ENCODE data around the gene EPN3.

The EPN3 gene

DNA sequence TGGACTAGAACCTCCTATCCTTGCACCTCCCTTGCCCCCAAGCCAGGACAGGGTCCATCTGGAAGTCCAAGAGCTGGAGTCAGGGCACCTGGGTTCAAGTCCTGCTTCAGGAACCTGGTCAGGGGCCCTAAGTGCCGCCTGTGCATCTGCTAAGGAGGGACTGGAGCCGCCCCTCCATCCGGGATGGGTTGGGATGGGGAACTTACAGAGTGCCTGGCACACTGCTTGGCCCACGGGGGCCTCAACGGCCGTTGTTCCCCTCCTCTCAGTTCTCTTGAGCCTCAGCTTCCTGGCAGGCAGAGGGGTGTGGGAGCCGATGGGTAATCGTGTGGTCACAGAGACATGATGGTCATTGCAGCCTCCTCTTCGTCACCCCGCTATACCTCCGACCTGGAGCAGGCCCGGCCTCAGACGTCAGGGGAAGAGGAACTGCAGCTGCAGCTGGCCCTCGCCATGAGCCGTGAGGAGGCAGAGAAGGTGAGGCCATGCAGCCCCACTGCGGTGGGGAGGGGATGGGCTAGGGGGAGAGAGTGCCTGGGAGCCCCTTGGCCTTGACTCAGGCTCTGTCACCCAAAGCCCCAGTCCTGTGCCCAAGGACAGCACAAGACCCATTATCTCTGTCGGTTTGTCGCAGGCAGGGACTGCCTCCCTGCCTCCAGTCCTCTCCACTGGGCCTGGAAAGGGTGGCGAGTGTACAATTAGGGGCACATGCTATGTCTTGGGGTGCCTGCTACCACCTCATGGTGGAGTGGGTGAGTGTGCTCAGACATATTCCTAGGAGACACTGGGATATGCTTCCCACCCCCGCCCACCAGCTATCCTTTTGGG, 5.4 kb downstream of the EPN3 start:
- TF ChIP-seq PAX5 (IDR thresholded peaks at IDR 0.05; ENCODE audit: insufficient read depth, low read length, severe bottlenecking) (no peak), POLR2A (IDR thresholded peaks at IDR 0.05; ENCODE audit: low read depth, low read length) (no peak), POLR2AphosphoS5 (IDR thresholded peaks at IDR 0.05; ENCODE audit: low read depth, low read length) (no peak), TAF1 (IDR thresholded peaks at IDR 0.05; ENCODE audit: low read depth, low read length) (no peak), POU2F2 (IDR thresholded peaks at IDR 0.05; ENCODE audit: low read depth, low read length) (no peak), SPI1 (IDR thresholded peaks at IDR 0.05; ENCODE audit: low read depth, low read length) (no peak)
- FAIRE-seq (no peak), DNase-seq (ENCODE audit: insufficient read length, low spot score) (no peak)

DNA sequence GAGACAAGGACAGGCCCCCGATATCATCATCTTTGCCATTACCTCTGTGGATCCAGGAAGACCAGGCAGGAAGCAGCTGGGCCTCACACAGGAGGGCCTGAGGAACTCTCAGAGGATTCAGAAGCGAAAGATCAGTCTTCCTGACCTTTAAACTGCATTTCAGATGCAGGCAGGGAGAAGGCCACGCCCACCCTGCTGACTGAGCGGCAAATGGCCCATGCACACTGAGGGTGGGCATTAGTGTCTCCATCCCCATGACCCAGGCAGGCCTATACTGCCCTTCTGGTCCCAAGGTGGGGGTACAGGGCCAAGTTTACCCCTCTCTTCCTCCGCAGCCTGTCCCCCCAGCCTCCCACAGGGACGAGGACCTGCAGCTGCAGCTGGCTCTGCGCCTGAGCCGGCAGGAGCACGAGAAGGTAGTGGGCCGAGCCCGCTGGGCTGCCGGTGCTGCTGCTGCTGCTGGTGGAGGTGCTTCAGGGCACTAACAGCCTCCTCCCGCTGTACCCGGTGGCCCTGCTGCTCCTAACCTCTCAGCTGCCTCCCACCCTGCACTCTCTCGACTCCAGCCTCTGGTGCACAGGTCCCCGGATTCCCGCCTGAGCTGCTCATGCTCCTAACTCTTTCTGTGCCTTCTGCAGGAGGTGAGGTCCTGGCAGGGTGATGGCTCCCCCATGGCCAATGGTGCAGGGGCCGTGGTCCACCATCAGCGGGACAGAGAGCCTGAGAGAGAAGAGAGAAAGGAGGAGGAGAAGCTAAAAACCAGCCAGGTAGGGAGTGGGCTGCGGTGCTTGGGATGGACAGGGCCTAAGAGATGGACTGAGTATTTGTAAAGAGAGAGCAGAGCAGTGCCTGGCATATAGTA, 6.2 kb downstream of the EPN3 start:
- no peak for FAIRE-seq
- DNase-seq (ENCODE audit: insufficient read length, low spot score): no peak
- TF ChIP-seq POU2F2 (IDR thresholded peaks at IDR 0.05; ENCODE audit: low read depth, low read length): no peak
- TF ChIP-seq POLR2A (IDR thresholded peaks at IDR 0.05; ENCODE audit: low read depth, low read length): no peak
- TF ChIP-seq POLR2AphosphoS5 (IDR thresholded peaks at IDR 0.05; ENCODE audit: low read depth, low read length): no peak
- TF ChIP-seq TAF1 (IDR thresholded peaks at IDR 0.05; ENCODE audit: low read depth, low read length): no peak
- no peak for TF ChIP-seq PAX5 (IDR thresholded peaks at IDR 0.05; ENCODE audit: insufficient read depth, low read length, severe bottlenecking)
- TF ChIP-seq SPI1 (IDR thresholded peaks at IDR 0.05; ENCODE audit: low read depth, low read length): no peak

DNA sequence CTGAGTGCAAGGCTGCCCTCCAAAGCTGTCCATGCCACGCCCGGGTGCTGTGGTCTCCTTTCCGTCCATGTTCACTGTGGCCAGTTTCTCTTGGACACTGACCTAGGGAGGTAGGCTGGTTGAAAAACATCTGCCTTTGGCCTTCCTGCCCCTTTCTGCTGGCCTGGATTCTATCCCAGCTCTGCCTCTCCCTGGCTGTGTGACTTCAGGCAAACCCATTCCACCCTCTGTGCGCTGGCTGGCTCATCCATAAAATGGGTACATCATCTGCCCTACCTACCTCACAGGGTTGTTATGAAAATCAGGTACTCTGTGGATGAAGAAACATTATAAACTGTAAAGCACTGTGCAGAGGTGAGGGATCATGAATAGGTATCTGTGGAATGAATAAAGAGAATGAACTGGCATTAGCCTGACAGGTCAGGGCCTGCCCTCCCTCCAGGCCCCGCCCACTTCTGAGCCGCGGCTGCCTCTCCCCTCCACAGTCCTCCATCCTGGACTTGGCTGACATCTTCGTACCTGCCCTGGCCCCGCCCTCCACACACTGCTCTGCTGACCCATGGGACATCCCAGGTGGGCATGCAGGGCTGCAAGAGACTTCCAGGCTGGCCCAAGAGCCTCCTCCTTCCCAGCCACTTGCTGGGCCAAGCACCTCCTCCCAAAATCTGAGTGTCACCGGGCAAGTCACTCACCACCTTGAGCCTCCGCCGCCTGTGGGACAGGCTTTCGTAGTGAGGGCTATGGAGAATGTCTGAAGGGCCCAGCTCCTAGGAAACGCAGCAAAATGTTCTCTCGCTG, 7.4 kb downstream of the EPN3 start:
- FAIRE-seq: no peak
- no peak for DNase-seq (ENCODE audit: insufficient read length, low spot score)
- TF ChIP-seq SPI1 (IDR thresholded peaks at IDR 0.05; ENCODE audit: low read depth, low read length) (no peak), POLR2A (IDR thresholded peaks at IDR 0.05; ENCODE audit: low read depth, low read length) (no peak), PAX5 (IDR thresholded peaks at IDR 0.05; ENCODE audit: insufficient read depth, low read length, severe bottlenecking) (no peak), POU2F2 (IDR thresholded peaks at IDR 0.05; ENCODE audit: low read depth, low read length) (no peak), POLR2AphosphoS5 (IDR thresholded peaks at IDR 0.05; ENCODE audit: low read depth, low read length) (no peak), TAF1 (IDR thresholded peaks at IDR 0.05; ENCODE audit: low read depth, low read length) (no peak)

DNA sequence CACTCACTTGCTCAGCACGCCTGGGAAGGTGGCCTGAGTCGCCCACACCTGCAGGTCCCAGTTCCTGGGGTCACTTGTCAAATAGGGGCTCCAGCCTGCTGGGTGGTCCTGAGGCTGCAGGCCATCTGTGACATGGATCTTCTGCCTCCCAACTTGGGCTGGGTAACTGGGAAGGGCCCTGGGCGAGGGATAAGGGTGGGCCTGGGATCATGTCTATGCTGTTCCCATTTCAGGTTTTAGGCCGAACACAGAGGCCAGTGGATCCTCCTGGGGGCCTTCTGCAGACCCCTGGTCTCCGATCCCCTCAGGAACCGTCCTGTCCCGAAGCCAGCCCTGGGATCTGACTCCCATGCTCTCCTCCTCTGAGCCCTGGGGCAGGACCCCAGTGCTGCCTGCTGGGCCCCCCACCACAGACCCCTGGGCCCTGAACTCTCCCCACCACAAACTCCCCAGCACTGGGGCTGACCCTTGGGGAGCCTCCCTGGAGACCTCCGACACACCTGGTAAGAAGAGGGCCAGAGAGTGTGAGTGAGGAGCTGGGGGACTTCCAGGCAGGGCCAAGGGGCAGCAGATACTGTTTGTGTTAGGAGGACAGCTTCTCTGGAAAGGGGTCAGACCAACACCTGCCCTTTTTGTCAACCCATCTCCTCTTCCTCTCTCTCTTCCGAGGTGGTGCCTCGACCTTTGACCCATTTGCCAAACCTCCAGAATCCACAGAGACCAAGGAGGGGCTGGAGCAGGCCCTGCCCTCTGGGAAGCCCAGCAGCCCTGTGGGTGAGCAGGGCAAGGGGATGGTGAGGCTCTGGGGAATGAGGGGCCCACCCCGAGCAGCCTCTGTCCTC, 8.2 kb downstream of the EPN3 start:
- DNase-seq (ENCODE audit: insufficient read length, low spot score) (no peak), FAIRE-seq (no peak)
- TF ChIP-seq SPI1 (IDR thresholded peaks at IDR 0.05; ENCODE audit: low read depth, low read length): no peak

DNA sequence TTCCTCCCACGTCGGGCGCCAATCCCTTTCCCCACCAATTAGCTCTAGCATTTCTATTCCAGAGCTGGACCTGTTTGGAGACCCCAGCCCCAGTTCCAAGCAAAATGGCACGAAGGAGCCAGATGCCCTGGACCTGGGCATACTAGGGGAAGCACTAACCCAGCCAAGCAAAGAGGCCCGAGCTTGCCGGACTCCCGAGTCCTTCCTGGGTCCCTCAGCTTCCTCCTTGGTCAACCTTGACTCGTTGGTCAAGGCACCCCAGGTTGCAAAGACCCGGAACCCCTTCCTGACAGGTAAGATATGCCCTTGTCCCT, 8.8 kb downstream of the EPN3 start:
- TF ChIP-seq POLR2AphosphoS5 (IDR thresholded peaks at IDR 0.05; ENCODE audit: low read depth, low read length): no peak
- TF ChIP-seq SPI1 (IDR thresholded peaks at IDR 0.05; ENCODE audit: low read depth, low read length): no peak
- TF ChIP-seq TAF1 (IDR thresholded peaks at IDR 0.05; ENCODE audit: low read depth, low read length): no peak
- TF ChIP-seq POLR2A (IDR thresholded peaks at IDR 0.05; ENCODE audit: low read depth, low read length): no peak
- TF ChIP-seq POU2F2 (IDR thresholded peaks at IDR 0.05; ENCODE audit: low read depth, low read length): no peak
- TF ChIP-seq PAX5 (IDR thresholded peaks at IDR 0.05; ENCODE audit: insufficient read depth, low read length, severe bottlenecking): no peak
- DNase-seq (ENCODE audit: insufficient read length, low spot score): no peak
- no peak for FAIRE-seq

DNA sequence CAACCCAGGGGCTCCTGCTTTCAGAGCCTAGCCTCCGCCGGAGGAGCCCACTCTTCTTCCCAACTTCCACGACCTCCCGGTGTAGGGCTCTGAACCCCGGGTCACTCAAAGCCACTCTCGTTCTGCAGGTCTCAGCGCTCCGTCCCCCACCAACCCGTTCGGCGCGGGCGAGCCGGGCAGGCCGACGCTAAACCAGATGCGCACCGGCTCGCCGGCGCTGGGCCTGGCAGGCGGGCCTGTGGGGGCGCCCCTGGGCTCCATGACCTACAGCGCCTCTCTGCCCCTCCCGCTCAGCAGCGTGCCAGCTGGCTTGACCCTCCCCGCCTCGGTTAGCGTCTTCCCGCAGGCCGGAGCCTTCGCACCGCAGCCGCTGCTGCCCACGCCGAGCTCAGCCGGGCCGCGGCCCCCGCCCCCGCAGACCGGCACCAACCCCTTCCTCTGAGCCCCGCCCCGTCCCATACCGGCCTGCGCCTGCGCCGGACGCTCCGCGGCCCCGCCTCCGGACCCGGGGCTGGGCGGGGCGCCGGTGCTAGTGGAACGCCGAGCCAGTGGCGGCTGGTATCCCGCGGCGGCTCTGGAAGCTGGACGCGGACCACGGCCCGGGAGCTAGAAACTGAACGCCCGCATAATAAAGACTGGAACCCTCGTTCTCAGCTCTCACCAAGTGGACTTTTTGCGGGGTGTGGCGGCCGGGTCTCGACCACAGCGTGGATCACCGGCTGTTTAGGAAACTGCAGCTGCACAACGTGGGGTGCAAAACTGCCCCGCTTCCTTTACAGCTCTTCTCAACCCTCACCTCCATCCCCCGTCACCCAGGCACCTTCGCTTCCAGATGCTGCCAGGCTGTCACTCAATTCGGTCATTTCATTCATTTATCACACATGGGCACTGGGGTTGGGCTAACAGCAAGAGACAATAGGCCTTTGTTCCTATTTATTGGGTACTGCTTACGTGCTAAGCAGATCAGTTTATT, 9.5 kb downstream of the EPN3 start:
- DNase-seq (ENCODE audit: insufficient read length, low spot score) (peak; percentile 99), FAIRE-seq (peak; percentile 94)
- no peak for TF ChIP-seq POLR2AphosphoS5 (IDR thresholded peaks at IDR 0.05; ENCODE audit: low read depth, low read length)
- no peak for TF ChIP-seq PAX5 (IDR thresholded peaks at IDR 0.05; ENCODE audit: insufficient read depth, low read length, severe bottlenecking)
- no peak for TF ChIP-seq TAF1 (IDR thresholded peaks at IDR 0.05; ENCODE audit: low read depth, low read length)
- TF ChIP-seq POU2F2 (IDR thresholded peaks at IDR 0.05; ENCODE audit: low read depth, low read length): no peak
- TF ChIP-seq POLR2A (IDR thresholded peaks at IDR 0.05; ENCODE audit: low read depth, low read length): no peak
- no peak for TF ChIP-seq SPI1 (IDR thresholded peaks at IDR 0.05; ENCODE audit: low read depth, low read length)

DNA sequence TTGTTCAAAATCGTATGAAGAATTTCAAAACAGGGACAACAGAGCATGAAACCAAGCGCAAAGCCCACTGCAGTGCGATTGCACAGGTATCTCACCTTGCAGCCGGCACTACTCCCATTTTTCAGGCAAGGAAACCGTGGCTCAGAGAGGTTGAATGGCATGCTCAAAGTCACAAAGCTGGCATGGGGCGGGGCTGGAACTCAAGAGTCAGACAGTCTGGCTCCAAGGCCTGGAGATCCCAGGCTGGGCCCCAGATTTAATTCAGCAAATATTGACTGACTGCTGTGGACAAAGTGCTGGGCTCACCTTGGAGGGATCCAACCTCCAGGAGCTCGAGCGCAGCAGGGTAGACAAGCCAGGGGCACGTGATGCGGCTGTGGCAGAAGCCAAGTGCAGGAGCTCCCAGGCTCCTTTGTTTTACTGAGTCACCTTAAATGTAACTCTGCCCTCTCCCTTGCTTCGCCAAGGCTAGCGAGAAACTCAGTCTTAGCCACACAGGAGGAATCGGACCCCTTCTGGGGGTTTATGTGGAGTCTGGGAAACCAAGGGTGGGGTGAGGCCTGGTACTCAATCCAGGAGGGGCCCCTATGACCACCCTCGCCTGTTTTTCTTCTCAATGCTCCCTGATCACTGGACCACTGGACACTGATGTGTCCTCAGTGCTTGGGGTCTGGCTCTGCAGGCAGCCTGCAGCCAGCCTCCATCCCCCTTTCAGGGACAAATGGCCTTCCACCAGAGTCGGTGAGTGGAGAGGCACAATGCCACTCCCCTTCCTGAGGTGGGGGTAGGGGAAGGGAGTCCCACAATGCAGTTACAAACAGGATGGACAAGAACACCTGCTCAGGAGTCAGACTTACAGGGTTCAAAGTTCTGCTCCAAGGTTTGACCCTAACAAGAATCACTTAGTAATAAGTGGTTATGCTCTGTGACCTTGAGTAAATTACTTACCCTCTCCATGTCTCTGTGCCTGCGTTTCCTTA, 10.6 kb downstream of the EPN3 start:
- FAIRE-seq (no peak), DNase-seq (ENCODE audit: insufficient read length, low spot score) (no peak)
- TF ChIP-seq POLR2AphosphoS5 (IDR thresholded peaks at IDR 0.05; ENCODE audit: low read depth, low read length): no peak
- no peak for TF ChIP-seq POLR2A (IDR thresholded peaks at IDR 0.05; ENCODE audit: low read depth, low read length)
- TF ChIP-seq SPI1 (IDR thresholded peaks at IDR 0.05; ENCODE audit: low read depth, low read length): no peak
- TF ChIP-seq POU2F2 (IDR thresholded peaks at IDR 0.05; ENCODE audit: low read depth, low read length): no peak
- TF ChIP-seq TAF1 (IDR thresholded peaks at IDR 0.05; ENCODE audit: low read depth, low read length): no peak
- TF ChIP-seq PAX5 (IDR thresholded peaks at IDR 0.05; ENCODE audit: insufficient read depth, low read length, severe bottlenecking): no peak
